Ishikawa (cell line): ENCODE measurements around the gene TRAPPC12.

Experiments used
- CEBPB ChIP-seq: IDR thresholded peaks from 2 replicates; pipeline ENCODE4 v1.6.1; 2012
- CREB1 ChIP-seq: IDR thresholded peaks from 2 replicates; pipeline ENCODE4 v1.6.1; 2012; ENCODE audit warnings: low read depth
- EGR1 ChIP-seq: IDR thresholded peaks from 2 replicates; pipeline ENCODE4 v1.6.1; 2012
- EP300 ChIP-seq: IDR thresholded peaks from 2 replicates; pipeline ENCODE4 v1.6.1; 2012; ENCODE audit warnings: borderline replicate concordance
- FOXM1 ChIP-seq: IDR thresholded peaks from 2 replicates; pipeline ENCODE4 v1.6.1; 2012; ENCODE audit warnings: low read depth, borderline replicate concordance
- MAX ChIP-seq: IDR thresholded peaks from 2 replicates; pipeline ENCODE4 v1.6.1; 2012
- NFIC ChIP-seq: IDR thresholded peaks from 2 replicates; pipeline ENCODE4 v1.6.1; 2012
- RAD21 ChIP-seq: IDR thresholded peaks from 2 replicates; pipeline ENCODE4 v1.6.1; 2012; ENCODE audit warnings: low read depth
- REST ChIP-seq: IDR thresholded peaks from 2 replicates; pipeline ENCODE4 v1.6.1; 2012; ENCODE audit warnings: low read depth, mild to moderate bottlenecking
- TAF1 ChIP-seq: IDR thresholded peaks from 2 replicates; pipeline ENCODE4 v1.6.1; 2012; ENCODE audit warnings: low read depth, mild to moderate bottlenecking
- TCF12 ChIP-seq: IDR thresholded peaks from 2 replicates; pipeline ENCODE4 v1.6.1; 2012; ENCODE audit warnings: low read depth
- TEAD4 ChIP-seq: IDR thresholded peaks from 2 replicates; pipeline ENCODE4 v1.6.1; 2012
- USF1 ChIP-seq: IDR thresholded peaks from 2 replicates; pipeline ENCODE4 v1.6.1; 2012
- YY1 ChIP-seq: IDR thresholded peaks from 2 replicates; pipeline ENCODE4 v1.6.1; 2012; ENCODE audit warnings: low read depth
- ZBTB7A ChIP-seq: IDR thresholded peaks from 2 replicates; pipeline ENCODE4 v1.6.1; 2012; ENCODE audit warnings: low read depth

TRAPPC12 gene

GRCh38 chr2:3475771-3476170 is 96.3 kb downstream of the TRAPPC12 start:
- TF ChIP-seq NFIC (no peak), RAD21 (no peak), USF1 (no peak), YY1 (no peak), REST (no peak), ZBTB7A (no peak), FOXM1 (no peak), EGR1 (no peak), TCF12 (no peak), EP300 (no peak), TEAD4 (no peak), MAX (no peak), TAF1 (no peak), CREB1 (no peak), CEBPB (no peak)

GRCh38 chr2:3476321-3476984 is 97.0 kb downstream of the TRAPPC12 start:
- TF ChIP-seq MAX (no peak), EGR1 (no peak), REST (no peak), TEAD4 (no peak), TCF12 (no peak)

DNA sequence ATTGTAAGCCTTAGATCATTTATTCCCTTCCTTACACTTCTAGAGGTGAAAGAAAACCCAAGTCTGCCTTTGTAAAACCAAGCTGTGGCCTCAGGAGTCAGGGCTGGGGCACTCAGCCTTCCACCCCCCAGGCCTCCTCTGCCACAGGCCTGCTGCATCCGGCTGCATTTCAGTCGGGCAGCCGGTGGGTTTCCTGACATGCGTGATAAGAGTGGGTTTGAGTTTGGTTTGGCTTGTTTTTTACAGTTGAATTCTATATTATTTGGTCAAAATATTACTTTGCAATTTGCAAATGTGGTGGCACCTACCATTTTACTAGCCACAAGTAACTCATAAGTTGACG is 97.5 kb downstream of the TRAPPC12 start:
- TF ChIP-seq NFIC (no peak), YY1 (no peak), TEAD4 (no peak), CREB1 (no peak), ZBTB7A (no peak), USF1 (no peak)

GRCh38 chr2:3478846-3479385 is 99.4 kb downstream of the TRAPPC12 start:
- TF ChIP-seq CEBPB (no peak), USF1 (no peak), CREB1 (no peak), REST (no peak), TCF12 (no peak), FOXM1 (no peak), TAF1 (no peak), TEAD4 (no peak), YY1 (no peak), EGR1 (no peak), RAD21 (no peak), NFIC (no peak), ZBTB7A (no peak), EP300 (no peak), MAX (no peak)
